Heart left ventricle (tissue), 16 donors: ENCODE results near the gene MGMT. TPM values are rescaled to one million over a fixed set of nuclear protein-coding genes. Genes with fewer than 3 reads are reported as not detected.

Experiments used
- ATAC-seq, 4 donors: fragments of 200-7000 bp; cut with Tn5 transposase; one replicate each; pipeline ENCODE4 v1.9.1; 2020 to 2022; ENCODE audit warnings: moderate library complexity in 4 of 4, mild to moderate bottlenecking in 3 of 4, moderate number of reproducible peaks in 1 of 4
- DNase-seq, 5 donors: peaks; one replicate each; pipeline ENCODE4 v3.0.0-alpha.2; 2020
- H3K27ac ChIP-seq, 12 donors: fragments of 200-600 bp; sonication (generic) in 4 of 12; one replicate each; pipeline versions ENCODE4 v1.5.0 to v1.8.0; 2016 to 2022; ENCODE audit warnings: mild to moderate bottlenecking in 2 of 12
- H3K27me3 ChIP-seq, 9 donors: fragments of 200-600 bp; sonication (generic) in 2 of 9; one replicate each; pipeline versions ENCODE4 v1.5.1 to v1.8.0; 2016 to 2022; ENCODE audit warnings: mild to moderate bottlenecking in 3 of 9
- H3K36me3 ChIP-seq, 9 donors: fragments of 200-600 bp; sonication (generic) in 2 of 9; one replicate each; pipeline versions ENCODE4 v1.5.0 to v1.8.0; 2018 to 2022; ENCODE audit warnings: mild to moderate bottlenecking in 2 of 9
- H3K4me1 ChIP-seq, 12 donors: fragments of 200-600 bp; sonication (generic) in 4 of 12; one replicate each; pipeline versions ENCODE4 v1.5.0 to v1.8.0; 2016 to 2022; ENCODE audit warnings: mild to moderate bottlenecking in 3 of 12
- H3K4me3 ChIP-seq, 12 donors: fragments of 200-600 bp; sonication (generic) in 4 of 12; one replicate each; pipeline versions ENCODE4 v1.5.0 to v1.8.0; 2017 to 2022; ENCODE audit warnings: mild to moderate bottlenecking in 9 of 12, moderate library complexity in 4 of 12
- H3K9me3 ChIP-seq, 12 donors: fragments of 200-600 bp; sonication (generic) in 4 of 12; one replicate each; pipeline versions ENCODE4 v1.5.0 to v1.8.0; 2016 to 2022; ENCODE audit warnings: mild to moderate bottlenecking in 1 of 12
- POLR2A ChIP-seq, 2 donors: fragments of 450-650 bp; IDR thresholded peaks; one replicate each; pipeline ENCODE4 v1.6.1; 2017; ENCODE audit warnings: antibody characterized with exemption in 2 of 2, mild to moderate bottlenecking in 2 of 2, moderate library complexity in 2 of 2
- WGBS, 4 donors: extraction: QIAGEN DNeasy Blood & Tissue Kit in 2 of 4; methylation state at CpG; one replicate each; pipeline versions ENCODE4 v1.1.5 to v1.1.7; 2013 to 2018; 5-methylcytosine and 5-hydroxymethylcytosine counted together
- intact Hi-C, 10 donors: fragments of 100-400 bp; cut with DNase I; formaldehyde crosslinking; loops; one replicate each; pipeline versions ENCODE4 v1.11.1 to v1.14.2; 2022
- polyA plus RNA-seq, 2 donors: library from polyadenylated mRNA; stranded (reverse); fragments of 200-250 nt; gene quantifications; one replicate each; pipeline ENCODE4 v1.2.3, GENCODE V29; 2013
- total RNA-seq, 9 donors: library from RNA; depleted of rRNA in 2 of 9; stranded (reverse); fragments of >200 nt in 2 of 9; fragmentation: NEBNext Ultra II Directional in 3 of 9; extraction: Animal tissue kit (Norgen Biotek cat#: 25700) in 3 of 9; gene quantifications; one replicate each; pipeline versions ENCODE4 v1.1.0 to v1.2.4, GENCODE V29; 2016 to 2023
- TF ChIP-seq, protein P1 (sequence below), 12 donors: fragments of 200-600 bp; sonication (generic) in 4 of 12; IDR thresholded peaks; one replicate each; pipeline versions ENCODE4 v1.5.0 to v1.8.0; 2018 to 2022; ENCODE audit warnings: antibody characterized with exemption in 12 of 12, mild to moderate bottlenecking in 5 of 12
- donor health status: ischemic (EF 13 %, LVEDD 7.1; RV severe dilation, severe dysfunction).
- donor health status: healthy with polysubstance abuse.
- donor health status: DM: no; HTN: yes; CAD: no.
- donor health status: DM: no; HTN: no; CAD: no.
- donor health status: ischemic (EF 25% LVEDD 6.9; RV normal size, moderate dysfunction).
- donor health status: ischemic (EF 25% LVEDD 5.7; RV mildly dilated, moderate dysfunction).
- donor health status: healthy.
- donor health status: DM: yes; HTN: yes; CAD: no.
- donor health status: ischemic (EF 35%, LVEDD 5.7; RV mildly dilated, moderate dysfunction).
- donor health status: nonischemic (EF 11% LVEDD 7.7; RV severe dilation, severe dysfunction).
- donor health status: DM: yes; HTN: yes; CAD: no.
- donor health status: PGD.
- donor health status: ischemic (EF 29% LVEDD 5.4; RV normal size, mild dysfunction).
- donor health status: nonischemic (EF 23%, LVEDD 6.1; RV moderate dilation, normal function).

Gene MGMT
- total and polyA plus RNA-seq, 11 donors: 6.2 to 25.3 (median 11.6) TPM

DNA sequence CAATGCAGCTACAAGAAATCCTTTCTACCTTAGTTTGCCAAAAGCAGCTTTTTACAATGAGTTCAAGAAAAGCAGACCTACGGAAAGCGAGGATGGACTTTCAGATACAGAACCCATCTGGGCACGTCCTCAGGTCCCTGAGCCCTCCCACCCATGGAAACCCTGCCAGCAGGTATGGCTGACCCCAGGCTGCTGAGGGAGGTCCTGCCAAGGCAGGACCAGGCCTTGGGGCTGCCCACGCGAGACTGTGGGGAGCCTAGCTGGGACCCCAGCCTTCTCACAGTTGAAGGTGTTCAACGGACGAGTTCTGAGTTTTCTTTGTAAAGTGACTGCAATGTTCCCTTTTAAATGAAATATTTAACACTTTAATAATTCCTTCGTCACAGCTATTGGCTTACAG, 245.0 kb downstream of the MGMT start:
- no peak for TF ChIP-seq POLR2A (IDR thresholded peaks at IDR 0.05)
- TF ChIP-seq, protein P1, sequence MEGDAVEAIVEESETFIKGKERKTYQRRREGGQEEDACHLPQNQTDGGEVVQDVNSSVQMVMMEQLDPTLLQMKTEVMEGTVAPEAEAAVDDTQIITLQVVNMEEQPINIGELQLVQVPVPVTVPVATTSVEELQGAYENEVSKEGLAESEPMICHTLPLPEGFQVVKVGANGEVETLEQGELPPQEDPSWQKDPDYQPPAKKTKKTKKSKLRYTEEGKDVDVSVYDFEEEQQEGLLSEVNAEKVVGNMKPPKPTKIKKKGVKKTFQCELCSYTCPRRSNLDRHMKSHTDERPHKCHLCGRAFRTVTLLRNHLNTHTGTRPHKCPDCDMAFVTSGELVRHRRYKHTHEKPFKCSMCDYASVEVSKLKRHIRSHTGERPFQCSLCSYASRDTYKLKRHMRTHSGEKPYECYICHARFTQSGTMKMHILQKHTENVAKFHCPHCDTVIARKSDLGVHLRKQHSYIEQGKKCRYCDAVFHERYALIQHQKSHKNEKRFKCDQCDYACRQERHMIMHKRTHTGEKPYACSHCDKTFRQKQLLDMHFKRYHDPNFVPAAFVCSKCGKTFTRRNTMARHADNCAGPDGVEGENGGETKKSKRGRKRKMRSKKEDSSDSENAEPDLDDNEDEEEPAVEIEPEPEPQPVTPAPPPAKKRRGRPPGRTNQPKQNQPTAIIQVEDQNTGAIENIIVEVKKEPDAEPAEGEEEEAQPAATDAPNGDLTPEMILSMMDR (IDR thresholded peaks at IDR 0.05): no peak
- Histone ChIP-seq H3K27me3 (no peaks in the 10 kb centered on the region), H3K27ac (no peak overlapping the region), H3K9me3 (no peaks in the 10 kb centered on the region), H3K4me3 (no peak overlapping the region), H3K4me1 (peaks cover 0 to 16% (median 7%) of the 10 kb centered on the region in 12 donors), H3K36me3 (peaks cover 0 to 11% (median 0%) of the 10 kb centered on the region in 9 donors)
- intact Hi-C loops: no loop called here
- no peak for ATAC-seq
- 93 to 98% (median 96%) methylated on average over 8 of the region's 8 CpGs for WGBS, 4 donors
- no peak for DNase-seq

DNA sequence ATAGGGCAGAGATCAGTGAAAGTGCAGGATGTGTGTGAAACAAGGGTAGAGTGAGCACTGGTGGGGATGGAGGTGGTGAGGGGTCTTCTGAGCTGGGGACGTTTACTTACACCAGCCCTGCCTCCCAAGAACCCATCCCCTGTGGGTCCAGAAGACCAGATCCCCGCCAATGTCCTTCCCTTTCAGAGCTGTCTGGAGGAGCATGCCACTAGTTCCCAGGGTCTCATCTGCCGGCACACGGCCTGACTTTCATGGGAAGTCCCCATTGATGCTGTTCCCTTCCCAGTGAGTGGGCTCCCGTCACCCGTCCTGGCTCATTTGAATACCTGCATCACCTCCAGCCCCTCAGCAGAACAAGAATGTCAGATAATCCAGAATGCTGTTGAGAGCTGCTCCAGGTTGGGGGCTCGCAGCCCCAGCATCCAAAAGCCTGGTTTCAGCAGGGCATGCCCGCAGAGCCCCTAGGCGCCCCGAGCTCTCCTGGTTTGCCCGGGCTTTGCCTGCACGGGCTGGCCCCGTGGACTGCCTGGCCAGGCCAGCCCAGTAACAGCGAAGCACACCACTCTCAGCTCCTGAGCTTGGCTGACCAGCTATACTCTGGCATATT, 246.7 kb downstream of the MGMT start:
- intact Hi-C loops: no loop called here
- Histone ChIP-seq H3K27ac (no peak overlapping the region), H3K36me3 (peaks cover 0 to 8% (median 0%) of the 10 kb centered on the region in 9 donors), H3K27me3 (no peaks in the 10 kb centered on the region), H3K4me1 (peaks cover 0 to 2% (median 0%) of the 10 kb centered on the region in 12 donors), H3K4me3 (no peak overlapping the region), H3K9me3 (no peaks in the 10 kb centered on the region)
- no peak for TF ChIP-seq POLR2A (IDR thresholded peaks at IDR 0.05)
- TF ChIP-seq, protein P1 (IDR thresholded peaks at IDR 0.05): no peak
- DNase-seq (peak in 1 of 5 donors; percentile 26), ATAC-seq (no peak)
- 96 to 98% (median 97%) methylated on average over 14 of the region's 14 CpGs for WGBS, 4 donors

DNA sequence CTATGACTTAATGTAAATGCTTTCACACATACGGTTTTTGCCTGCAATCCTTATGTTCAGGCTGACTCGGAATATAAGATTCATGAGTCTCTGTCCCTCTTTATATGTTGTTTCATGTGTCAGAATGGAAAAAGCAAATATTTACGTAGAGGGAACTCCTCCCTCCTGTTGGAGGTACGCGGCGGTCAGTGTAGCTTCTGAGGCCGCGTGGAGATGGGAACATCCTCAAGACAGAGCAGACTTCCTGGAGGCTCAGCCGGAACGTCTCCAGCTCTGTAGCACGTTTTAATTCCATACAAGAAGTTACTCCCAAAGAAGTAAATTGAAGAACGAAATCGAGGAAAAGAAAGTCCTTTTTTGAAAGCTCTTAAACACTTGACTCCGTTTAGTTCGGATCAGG, 248.8 kb downstream of the MGMT start:
- DNase-seq (no peak), ATAC-seq (no peak)
- no peaks in the 10 kb centered on the region for H3K36me3 ChIP-seq
- TF ChIP-seq, protein P1 (IDR thresholded peaks at IDR 0.05): no peak
- intact Hi-C loops: no loop called here
- H3K9me3 ChIP-seq: peaks cover 0 to 4% (median 0%) of the 10 kb centered on the region in 12 donors
- H3K4me1 ChIP-seq: peaks cover 0 to 3% (median 0%) of the 10 kb centered on the region in 12 donors
- H3K4me3 ChIP-seq: no peak overlapping the region
- no peak overlapping the region for H3K27ac ChIP-seq
- WGBS, 4 donors: 86 to 92% (median 91%) methylated on average over 15 of the region's 15 CpGs
- H3K27me3 ChIP-seq: no peaks in the 10 kb centered on the region

DNA sequence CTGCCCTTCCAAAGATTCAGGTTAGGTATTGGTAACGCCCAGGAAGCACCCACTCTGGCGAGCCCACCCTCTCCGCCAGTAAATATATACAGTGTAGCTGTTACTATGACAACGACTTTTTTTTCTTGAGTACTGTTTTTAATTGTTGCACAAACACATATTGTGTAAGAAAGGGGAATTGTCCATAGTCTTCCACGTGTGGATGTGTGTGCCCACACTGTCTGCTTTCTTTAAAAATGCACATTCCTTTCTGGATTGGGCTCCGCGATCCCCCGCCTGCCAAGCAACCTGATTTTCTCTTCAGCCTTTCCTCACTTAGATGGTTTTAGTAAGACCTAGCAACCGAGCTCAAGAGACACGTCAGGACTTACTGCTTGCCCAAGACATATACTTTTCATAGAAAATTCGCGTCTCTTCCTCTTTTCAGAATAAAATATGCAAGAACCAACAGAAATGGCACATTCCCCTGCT, 249.2 kb downstream of the MGMT start:
- TF ChIP-seq POLR2A (IDR thresholded peaks at IDR 0.05): no peak
- TF ChIP-seq, protein P1 (IDR thresholded peaks at IDR 0.05): no peak
- peaks cover 0 to 6% (median 0%) of the 10 kb centered on the region in 12 donors for H3K9me3 ChIP-seq
- no peak overlapping the region for H3K27ac ChIP-seq
- no peaks in the 10 kb centered on the region for H3K27me3 ChIP-seq
- intact Hi-C loops: no loop called here
- H3K4me1 ChIP-seq: peaks cover 0 to 3% (median 0%) of the 10 kb centered on the region in 12 donors
- 82 to 93% (median 90%) methylated on average over 12 of the region's 12 CpGs for WGBS, 4 donors
- no peaks in the 10 kb centered on the region for H3K36me3 ChIP-seq
- ATAC-seq: no peak
- DNase-seq: no peak
- H3K4me3 ChIP-seq: no peak overlapping the region
